Ishikawa (cell line): Measurements from ENCODE around the gene FBXO39.

ENCODE experiments used
- EP300 ChIP-seq: IDR thresholded peaks from 2 replicates; pipeline ENCODE4 v1.6.1; 2012; ENCODE audit warnings: borderline replicate concordance
- REST ChIP-seq: IDR thresholded peaks from 2 replicates; pipeline ENCODE4 v1.6.1; 2012; ENCODE audit warnings: low read depth, mild to moderate bottlenecking
- TAF1 ChIP-seq: IDR thresholded peaks from 2 replicates; pipeline ENCODE4 v1.6.1; 2012; ENCODE audit warnings: low read depth, mild to moderate bottlenecking

- TF ChIP-seq REST (no peak), EP300 (no peak), TAF1 (no peak)
These were observed 17.9 kb downstream of the FBXO39 start for GRCh38 chr17:6793748-6794493.
